SK-N-SH treated with all-trans-retinoic acid at 6 μM for 48 hours (cell line): Measurements from ENCODE around the gene SCGB1D2.

ENCODE experiments used
- ATAC-seq: fragments of 200-7000 bp; cut with Tn5 transposase; 3 replicates; pipeline ENCODE4 v1.9.1; 2020; ENCODE audit warnings: mild to moderate bottlenecking, moderate library complexity
- CSRNP3 ChIP-seq: fragments of 250-450 bp; sonication (Bioruptor Pico); IDR thresholded peaks from 2 replicates; pipeline ENCODE4 v1.5.1; 2021; ENCODE audit warnings: mild to moderate bottlenecking, moderate library complexity
- ISL1 ChIP-seq: fragments of 250-450 bp; sonication (Bioruptor Pico); IDR thresholded peaks from 2 replicates; pipeline ENCODE4 v2.1.2; 2022; ENCODE audit warnings: mild to moderate bottlenecking, moderate library complexity
- PATZ1 ChIP-seq: fragments of 250-450 bp; sonication (Bioruptor Pico); IDR thresholded peaks from 2 replicates; pipeline ENCODE4 v1.8.0; 2020; ENCODE audit warnings: mild to moderate bottlenecking, moderate library complexity, borderline replicate concordance
- PPARA ChIP-seq: fragments of 250-450 bp; sonication (Bioruptor Pico); IDR thresholded peaks from 2 replicates; pipeline ENCODE4 v1.5.0; 2020; ENCODE audit warnings: mild to moderate bottlenecking, borderline replicate concordance
- SNAI2 ChIP-seq: fragments of 250-450 bp; sonication (Bioruptor Pico); IDR thresholded peaks from 2 replicates; pipeline ENCODE4 v1.5.0; 2020; ENCODE audit warnings: mild to moderate bottlenecking, moderate library complexity
- ZNF565 ChIP-seq: fragments of 450-650 bp; formaldehyde crosslinking; conservative IDR thresholded peaks from 2 replicates; pipeline ENCODE4 v1.5.0; 2020; ENCODE audit warnings: low read depth, mild to moderate bottlenecking, moderate library complexity
- ZNF70 ChIP-seq: fragments of 450-650 bp; formaldehyde crosslinking; IDR thresholded peaks from 2 replicates; pipeline ENCODE4 v1.5.0; 2020; ENCODE audit warnings: mild to moderate bottlenecking, moderate library complexity
- TF ChIP-seq, protein P1 (sequence below): fragments of 250-450 bp; sonication (Bioruptor Pico); IDR thresholded peaks from 2 replicates; pipeline ENCODE4 v1.5.0; 2020; ENCODE audit warnings: mild to moderate bottlenecking, moderate library complexity

The SCGB1D2 gene

GRCh38 chr11:62280452-62280851 is 38.4 kb downstream of the SCGB1D2 start:
- no peak for TF ChIP-seq ISL1 (CRISPR knock-in tag)
- no peak for TF ChIP-seq PPARA
- TF ChIP-seq, protein P1, sequence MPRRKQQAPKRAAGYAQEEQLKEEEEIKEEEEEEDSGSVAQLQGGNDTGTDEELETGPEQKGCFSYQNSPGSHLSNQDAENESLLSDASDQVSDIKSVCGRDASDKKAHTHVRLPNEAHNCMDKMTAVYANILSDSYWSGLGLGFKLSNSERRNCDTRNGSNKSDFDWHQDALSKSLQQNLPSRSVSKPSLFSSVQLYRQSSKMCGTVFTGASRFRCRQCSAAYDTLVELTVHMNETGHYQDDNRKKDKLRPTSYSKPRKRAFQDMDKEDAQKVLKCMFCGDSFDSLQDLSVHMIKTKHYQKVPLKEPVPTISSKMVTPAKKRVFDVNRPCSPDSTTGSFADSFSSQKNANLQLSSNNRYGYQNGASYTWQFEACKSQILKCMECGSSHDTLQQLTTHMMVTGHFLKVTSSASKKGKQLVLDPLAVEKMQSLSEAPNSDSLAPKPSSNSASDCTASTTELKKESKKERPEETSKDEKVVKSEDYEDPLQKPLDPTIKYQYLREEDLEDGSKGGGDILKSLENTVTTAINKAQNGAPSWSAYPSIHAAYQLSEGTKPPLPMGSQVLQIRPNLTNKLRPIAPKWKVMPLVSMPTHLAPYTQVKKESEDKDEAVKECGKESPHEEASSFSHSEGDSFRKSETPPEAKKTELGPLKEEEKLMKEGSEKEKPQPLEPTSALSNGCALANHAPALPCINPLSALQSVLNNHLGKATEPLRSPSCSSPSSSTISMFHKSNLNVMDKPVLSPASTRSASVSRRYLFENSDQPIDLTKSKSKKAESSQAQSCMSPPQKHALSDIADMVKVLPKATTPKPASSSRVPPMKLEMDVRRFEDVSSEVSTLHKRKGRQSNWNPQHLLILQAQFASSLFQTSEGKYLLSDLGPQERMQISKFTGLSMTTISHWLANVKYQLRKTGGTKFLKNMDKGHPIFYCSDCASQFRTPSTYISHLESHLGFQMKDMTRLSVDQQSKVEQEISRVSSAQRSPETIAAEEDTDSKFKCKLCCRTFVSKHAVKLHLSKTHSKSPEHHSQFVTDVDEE (CRISPR knock-in tag): no peak
- TF ChIP-seq CSRNP3 (CRISPR knock-in tag): no peak
- TF ChIP-seq ZNF70 (CRISPR knock-in tag): no peak
- TF ChIP-seq ZNF565 (CRISPR knock-in tag): no peak
- TF ChIP-seq SNAI2 (CRISPR knock-in tag): no peak
- no peak for TF ChIP-seq PATZ1 (CRISPR knock-in tag)
- TF ChIP-seq, all 23 proteins: peak for 0
- no peak for ATAC-seq
